Activated CD8-positive, alpha-beta memory T cell treated with anti-CD3 and anti-CD28 coated beads, Interleukin-2, amount 50 U/mL, for 1 hour (primary cell): ENCODE measurements around the gene GSTO1.
A peak's percentile ranks its signal among the peaks of the same experiment; 100 is the strongest.

Source experiments
- DNase-seq: peaks from one replicate; pipeline ENCODE4 v3.0.0-alpha.2; 2020; ENCODE audit errors: extremely low read depth

Gene GSTO1

DNA sequence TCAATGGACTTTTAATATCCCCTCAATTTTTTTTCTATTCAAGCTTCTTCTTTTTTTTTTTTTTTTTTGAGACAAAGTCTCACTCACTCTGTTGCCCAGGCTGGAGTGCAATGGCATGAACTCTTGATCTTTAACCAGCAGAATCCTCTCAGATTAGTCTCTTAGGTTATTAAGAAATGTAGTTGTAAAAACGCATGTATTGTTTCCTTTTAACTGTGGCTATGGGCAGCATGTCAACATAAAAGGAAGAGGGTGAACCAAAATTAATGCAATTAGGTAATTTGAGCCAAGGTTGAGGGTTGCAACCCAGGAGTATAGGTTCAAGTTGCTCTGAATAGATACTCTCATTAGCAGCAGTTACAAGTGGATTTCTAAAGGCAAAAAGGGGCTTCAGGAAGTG is 4.3 kb upstream of the GSTO1 start:
- DNase-seq, result no peak

DNA sequence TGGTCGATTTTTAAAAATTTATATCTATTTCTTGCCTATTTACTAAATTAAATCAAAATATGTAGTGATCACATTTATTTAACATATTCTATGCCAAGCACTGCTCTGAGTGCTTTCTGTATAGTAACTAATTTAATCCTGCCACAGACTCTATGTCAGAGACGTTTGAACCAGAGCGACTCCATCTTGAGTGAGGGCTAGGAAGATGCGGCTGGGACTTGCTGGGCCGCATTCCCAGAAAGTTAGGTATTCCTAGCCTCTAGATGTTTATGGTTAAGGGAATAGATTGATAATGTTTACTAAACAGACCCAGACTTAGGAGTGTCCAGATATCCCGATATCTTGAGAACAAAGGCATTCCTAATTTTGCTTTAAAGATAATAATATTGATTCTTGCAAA is 3.2 kb upstream of the GSTO1 start:
- no peak for DNase-seq

DNA sequence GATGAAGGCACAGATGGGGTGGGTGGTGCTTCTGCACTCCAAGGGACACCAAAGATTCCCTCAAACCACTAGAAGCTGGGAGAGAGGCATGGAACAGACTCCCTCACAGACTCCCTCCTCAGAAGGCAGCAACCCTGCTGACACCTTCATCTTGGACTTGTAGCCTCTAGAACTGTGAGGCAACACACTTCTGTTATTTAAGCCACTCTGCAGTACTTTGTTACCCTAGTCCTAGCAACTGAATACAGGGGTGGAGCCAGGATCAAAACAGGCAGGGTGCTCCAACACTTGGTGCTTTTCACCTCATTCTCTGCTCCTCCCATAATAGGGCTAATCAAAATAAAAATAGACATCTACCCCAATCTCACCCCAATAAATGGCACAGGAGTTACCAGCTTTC is 2.3 kb upstream of the GSTO1 start:
- no peak for DNase-seq

- no peak for DNase-seq
These were observed 1.6 kb upstream of the GSTO1 start for GRCh38 chr10:104253106-104253505.

- DNase-seq, result no peak
These were observed 884 bp upstream of the GSTO1 start for GRCh38 chr10:104253606-104254410.

- no peak for DNase-seq
These were observed 754 bp downstream of the GSTO1 start for GRCh38 chr10:104255311-104255981.

- DNase-seq, result no peak
These were observed 1.8 kb downstream of the GSTO1 start for GRCh38 chr10:104256335-104256961.

DNA sequence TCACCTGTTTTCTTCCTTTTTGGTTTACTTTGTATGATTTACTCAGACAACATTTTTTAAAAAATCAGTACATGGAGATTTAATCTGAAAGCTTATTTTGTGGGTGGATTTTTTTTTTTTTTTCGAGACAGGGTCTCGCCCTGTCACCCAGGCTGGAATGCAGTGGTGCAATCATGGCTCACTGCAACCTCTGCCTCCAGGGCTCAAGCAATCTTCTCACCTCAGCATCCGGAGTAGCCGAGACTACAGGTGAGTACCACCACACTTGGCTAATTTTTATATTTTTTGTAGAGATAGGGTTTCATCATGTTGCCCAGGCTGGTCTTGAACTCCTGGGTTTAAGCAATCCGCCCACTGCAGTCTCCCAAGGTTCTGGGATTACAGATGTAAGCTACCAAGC is 2.5 kb downstream of the GSTO1 start:
- DNase-seq, result no peak

DNA sequence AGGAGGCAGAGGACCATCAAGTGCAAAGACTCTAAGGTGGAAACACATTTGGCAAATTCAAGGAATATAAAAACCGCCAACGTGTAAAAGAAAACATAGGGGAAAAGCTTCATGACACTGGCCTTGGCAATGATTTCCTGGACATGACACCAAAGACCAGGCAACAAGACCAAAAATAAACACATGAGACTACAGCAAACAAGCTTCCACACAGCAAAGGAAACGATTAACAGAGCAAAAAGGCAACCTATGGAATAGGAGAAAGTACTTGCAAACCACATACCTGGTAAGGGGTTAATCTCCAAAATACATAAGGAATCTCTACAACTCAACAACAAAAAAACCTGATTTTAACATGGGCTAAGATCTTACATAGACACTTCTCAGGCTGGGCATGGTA is 3.5 kb downstream of the GSTO1 start:
- no peak for DNase-seq

- no peak for DNase-seq
These were observed 4.8 kb downstream of the GSTO1 start for GRCh38 chr10:104259456-104259855.

DNA sequence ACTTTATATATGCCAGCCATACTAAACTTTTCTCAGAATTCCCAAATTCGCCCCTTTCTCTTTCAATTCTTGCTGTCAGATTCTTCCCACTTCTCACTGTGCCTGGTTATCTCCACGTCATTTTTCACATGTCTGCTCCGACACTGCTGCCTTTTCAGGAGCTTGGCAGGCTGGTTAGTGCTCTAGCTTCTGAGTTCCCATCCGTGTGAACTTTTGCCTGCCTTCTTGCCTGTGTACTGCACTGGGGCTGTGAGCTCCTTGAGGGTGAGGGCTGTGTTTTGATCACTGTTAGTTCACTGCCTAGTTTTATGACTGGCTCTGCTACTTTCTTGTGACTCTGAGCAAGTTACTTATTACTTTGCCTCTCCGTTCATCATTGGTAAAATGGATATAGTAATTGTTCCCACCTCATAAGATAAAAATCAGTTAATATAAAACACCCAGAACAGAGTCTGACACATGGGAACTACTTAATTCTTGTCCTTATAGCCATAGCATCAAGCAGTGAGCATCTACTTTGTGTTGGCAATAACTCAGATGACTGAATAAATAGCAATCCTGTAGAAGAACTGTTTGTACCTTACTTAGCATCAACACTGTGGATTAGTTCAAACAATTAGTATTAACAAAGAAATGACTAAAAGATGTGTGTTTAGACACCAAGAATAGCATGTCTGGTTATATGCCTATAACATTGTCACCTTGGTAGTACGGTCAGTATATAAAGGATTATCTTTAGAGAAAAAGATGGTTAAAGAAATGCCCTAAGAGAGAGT is 5.5 kb downstream of the GSTO1 start:
- no peak for DNase-seq

DNA sequence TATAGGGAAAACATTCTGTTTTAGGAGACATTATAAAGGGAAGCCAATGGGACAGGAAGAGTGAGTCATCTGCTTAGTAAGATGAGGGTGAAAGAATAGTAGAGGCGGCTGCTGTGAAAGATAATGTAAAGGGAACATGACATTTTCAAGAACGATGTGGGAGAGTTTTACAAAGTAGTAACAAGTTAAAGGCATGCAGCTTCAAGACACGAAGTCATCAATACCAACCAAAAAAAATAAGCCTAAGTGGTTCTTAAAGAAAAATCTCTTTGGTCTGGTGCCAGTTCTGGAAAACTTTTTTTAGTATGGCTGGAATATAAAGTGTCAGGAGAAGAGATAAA is 6.1 kb downstream of the GSTO1 start:
- DNase-seq, result no peak

DNA sequence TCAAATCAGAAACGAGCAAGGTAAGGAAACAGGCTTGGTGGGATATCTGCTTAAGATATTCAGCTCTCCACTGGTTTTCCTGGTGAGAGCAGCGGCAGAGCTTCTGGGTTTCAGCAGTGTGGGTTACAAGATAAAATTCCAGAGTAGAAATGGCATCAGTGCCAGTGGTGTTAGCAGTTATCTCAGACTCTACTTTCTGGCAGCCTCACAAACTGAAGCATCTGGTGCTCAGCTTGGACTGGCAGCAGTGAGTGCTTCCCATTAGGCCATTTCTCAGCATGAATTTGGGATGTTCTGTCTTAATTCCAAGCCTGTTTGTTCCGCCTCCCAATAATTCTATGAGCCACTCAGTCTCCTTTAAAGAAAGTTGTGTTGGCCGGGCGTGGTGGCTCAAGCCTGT is 7.4 kb downstream of the GSTO1 start:
- DNase-seq, result no peak

- DNase-seq, result no peak
These were observed 10.1 kb downstream of the GSTO1 start for GRCh38 chr10:104264783-104265182.

- DNase-seq, result no peak
These were observed 13.2 kb downstream of the GSTO1 start for GRCh38 chr10:104267721-104268404.

DNA sequence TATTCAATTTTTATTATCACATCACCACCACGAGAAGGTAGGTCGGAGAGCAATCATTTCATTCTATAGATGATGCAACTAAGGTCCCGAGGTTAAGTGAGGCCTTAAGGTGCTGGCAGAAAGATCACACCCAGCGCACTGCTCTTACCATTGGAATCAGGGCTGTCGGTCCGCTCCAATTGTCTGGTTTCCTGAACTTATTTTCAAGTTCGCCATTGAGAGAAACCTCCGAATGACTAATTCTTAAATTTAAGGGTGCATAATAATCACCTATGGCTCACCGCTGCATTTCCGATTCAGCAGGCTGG is 13.7 kb downstream of the GSTO1 start:
- no peak for DNase-seq

- peak; percentile 94 for DNase-seq
These were observed 14.3 kb downstream of the GSTO1 start, which contains the start of gene GSTO2 for GRCh38 chr10:104268713-104269645. Gene GSTO2, plus strand, starts transcription at chr10:104269184. Its CDS starts 5,732 bp downstream, at chr10:104274916.

DNA sequence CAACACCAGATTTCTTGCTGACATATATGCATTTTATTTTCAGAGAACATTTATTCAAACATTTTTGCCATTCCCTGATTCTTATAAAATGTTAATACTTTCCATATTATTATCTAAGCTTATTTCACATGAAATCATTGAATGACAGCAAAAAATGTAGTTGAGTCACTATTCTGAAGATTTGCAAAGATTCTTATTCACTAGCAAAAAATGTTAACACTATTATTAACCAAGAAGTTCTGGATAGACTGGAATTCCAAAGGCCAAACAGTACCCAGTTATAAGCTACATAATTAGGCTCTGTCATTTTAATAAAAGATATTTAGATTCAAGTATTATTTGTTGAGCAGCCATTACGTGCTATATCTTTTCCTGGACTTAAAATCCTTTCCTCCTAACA is 18.6 kb downstream of the GSTO1 start:
- no peak for DNase-seq

GRCh38 chr10:104273899-104274575 is 19.3 kb downstream of the GSTO1 start:
- DNase-seq, result no peak
